Uterus (tissue), 4 donors: ENCODE data around the gene FGA. TPM values are rescaled to one million over a fixed set of nuclear protein-coding genes. Genes with fewer than 3 reads are reported as not detected.

ENCODE experiments used
- DNase-seq, 2 donors: peaks; one replicate each; pipeline ENCODE4 v3.0.0-alpha.2; 2019 to 2020
- H3K27ac ChIP-seq, 2 donors: fragments of 200-600 bp; sonication (generic); 1 replicate in 1 of 2; 2 replicates in 1 of 2; pipeline ENCODE4 v1.5.1; 2016 to 2018
- H3K27me3 ChIP-seq, 2 donors: fragments of 200-600 bp; sonication (generic); one replicate each; pipeline ENCODE4 v1.5.1; 2018 to 2019; ENCODE audit warnings: control low read depth in 1 of 2
- H3K36me3 ChIP-seq, 2 donors: fragments of 200-600 bp; sonication (generic); one replicate each; pipeline ENCODE4 v1.5.1; 2019; ENCODE audit warnings: control low read depth in 1 of 2
- H3K4me1 ChIP-seq, 2 donors: fragments of 200-600 bp; sonication (generic); one replicate each; pipeline ENCODE4 v1.5.1; 2018 to 2019; ENCODE audit warnings: control low read depth in 1 of 2
- H3K4me3 ChIP-seq, 2 donors: fragments of 200-600 bp; sonication (generic); 1 replicate in 1 of 2; 2 replicates in 1 of 2; pipeline ENCODE4 v1.5.1; 2018 to 2019; ENCODE audit warnings: mild to moderate bottlenecking in 1 of 2
- H3K9me3 ChIP-seq, 2 donors: fragments of 200-600 bp; sonication (generic); one replicate each; pipeline ENCODE4 v1.5.1; 2019; ENCODE audit warnings: control low read depth in 1 of 2
- CTCF ChIP-seq, 4 experiments: fragments of 200-600 bp in 2 of 4; fragments of 450-650 bp in 2 of 4; sonication (generic) in 2 of 4; IDR thresholded peaks; one replicate each; pipeline ENCODE4 v1.5.1; 2016 to 2019; ENCODE audit warnings: antibody characterized with exemption in 4 of 4, mild to moderate bottlenecking in 2 of 4, moderate library complexity in 1 of 4
- POLR2A ChIP-seq, 2 donors: fragments of 450-650 bp; IDR thresholded peaks; one replicate each; pipeline ENCODE4 v1.6.1; 2016; ENCODE audit warnings: antibody characterized with exemption in 2 of 2, mild to moderate bottlenecking in 1 of 2, moderate library complexity in 1 of 2
- intact Hi-C: fragments of 100-400 bp; cut with DNase I; formaldehyde crosslinking; loops from one replicate; pipeline ENCODE4 v1.15.1; 2023; ENCODE audit warnings: low total_unique reads
- total RNA-seq, 4 donors: library from RNA; depleted of rRNA in 3 of 4; stranded (reverse); fragments of >200 nt in 3 of 4; gene quantifications; one replicate each; pipeline versions ENCODE4 v1.1.0 to v1.2.4, GENCODE V29; 2014 to 2023
- donor health status: DM: yes; HTN: yes; CAD: no.

Gene FGA
- total RNA-seq, 4 donors from 2014 or later = 1.6 TPM; not detected in 3

- Histone ChIP-seq H3K27me3 (no peaks in the 10 kb centered on the region), H3K4me3 (no peak overlapping the region), H3K9me3 (no peaks in the 10 kb centered on the region), H3K27ac (no peak overlapping the region), H3K36me3 (no peaks in the 10 kb centered on the region), H3K4me1 (no peaks in the 10 kb centered on the region)
- no peak for TF ChIP-seq CTCF (IDR thresholded peaks at IDR 0.05)
- TF ChIP-seq POLR2A (IDR thresholded peaks at IDR 0.05) = no peak
- no peak for DNase-seq
- intact Hi-C loops = no loop called here
Measured at GRCh38 chr4:154589296-154590197, 995 bp downstream of the FGA start.

DNA sequence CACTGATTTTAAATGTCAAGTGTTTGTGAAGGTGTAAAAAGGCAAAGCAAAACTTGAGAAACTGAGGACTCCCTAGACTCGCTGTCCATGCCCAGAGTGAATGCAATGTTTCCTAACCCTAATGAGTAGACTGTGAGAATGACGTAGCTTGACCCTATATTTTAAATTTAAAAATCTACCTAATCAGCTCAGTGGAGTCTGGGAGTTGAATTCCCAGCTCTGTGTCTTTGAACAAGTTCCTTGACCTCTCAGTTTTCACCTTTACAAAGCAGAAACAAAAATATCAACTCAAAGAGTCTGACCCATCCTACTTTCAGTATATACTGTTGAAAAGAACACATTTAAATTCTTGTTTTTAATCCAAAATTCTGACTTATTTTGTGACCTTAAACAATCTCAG is 2.3 kb downstream of the FGA start:
- no peak overlapping the region for H3K27ac ChIP-seq
- H3K27me3 ChIP-seq = no peaks in the 10 kb centered on the region
- DNase-seq = no peak
- intact Hi-C loops = no loop called here
- H3K4me3 ChIP-seq = no peak overlapping the region
- H3K9me3 ChIP-seq = no peaks in the 10 kb centered on the region
- no peaks in the 10 kb centered on the region for H3K36me3 ChIP-seq
- TF ChIP-seq CTCF (IDR thresholded peaks at IDR 0.05) (no peak), POLR2A (IDR thresholded peaks at IDR 0.05) (no peak)
- no peaks in the 10 kb centered on the region for H3K4me1 ChIP-seq

DNA sequence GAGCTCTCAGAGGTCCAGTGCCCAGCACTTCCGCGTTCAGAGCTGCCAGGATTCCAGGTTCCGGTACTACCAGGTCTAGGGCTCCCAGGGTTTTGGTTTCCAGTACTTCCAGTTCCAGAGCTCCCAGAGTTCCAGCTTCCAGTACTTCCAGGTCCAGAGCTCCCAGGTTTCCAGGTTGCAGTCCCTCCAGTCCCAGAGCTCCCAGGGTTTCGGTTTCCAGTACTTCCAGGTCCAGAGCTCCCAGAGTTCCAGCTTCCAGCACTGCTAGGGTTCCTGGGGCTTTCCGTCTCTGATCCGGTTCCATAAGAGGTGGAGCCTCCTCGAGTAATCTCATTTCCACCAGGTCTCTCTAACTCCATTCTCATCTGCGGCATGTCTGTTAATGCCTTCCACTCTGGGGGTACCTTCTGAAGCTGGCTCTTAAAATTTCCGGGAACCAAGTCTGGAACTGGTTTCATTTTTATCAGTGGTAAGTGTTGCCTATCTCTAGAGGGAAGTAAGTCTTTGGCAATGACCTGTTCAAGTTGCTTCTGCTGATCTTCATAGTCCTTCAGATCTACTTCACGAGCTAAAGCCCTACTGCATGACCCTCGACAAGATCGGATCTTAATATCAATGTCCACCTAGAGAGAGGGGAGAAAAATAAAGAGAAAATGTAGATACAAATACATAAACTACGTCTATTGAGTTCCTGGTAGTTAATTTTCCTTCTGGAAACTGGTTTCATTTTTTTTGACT is 4.1 kb downstream of the FGA start:
- Histone ChIP-seq H3K27ac (no peak overlapping the region), H3K9me3 (no peaks in the 10 kb centered on the region), H3K4me3 (no peak overlapping the region), H3K36me3 (no peaks in the 10 kb centered on the region), H3K4me1 (no peaks in the 10 kb centered on the region), H3K27me3 (no peaks in the 10 kb centered on the region)
- no peak for DNase-seq
- intact Hi-C loops = no loop called here
- TF ChIP-seq CTCF (IDR thresholded peaks at IDR 0.05) = no peak
- no peak for TF ChIP-seq POLR2A (IDR thresholded peaks at IDR 0.05)

- H3K27me3 ChIP-seq = no peaks in the 10 kb centered on the region
- no peaks in the 10 kb centered on the region for H3K4me1 ChIP-seq
- no peak overlapping the region for H3K27ac ChIP-seq
- H3K36me3 ChIP-seq = no peaks in the 10 kb centered on the region
- no peak overlapping the region for H3K4me3 ChIP-seq
- intact Hi-C loops = no loop called here
- DNase-seq = no peak
- no peak for TF ChIP-seq CTCF (IDR thresholded peaks at IDR 0.05)
- TF ChIP-seq POLR2A (IDR thresholded peaks at IDR 0.05) = no peak
- no peaks in the 10 kb centered on the region for H3K9me3 ChIP-seq
Measured at GRCh38 chr4:154585369-154586018, 5.0 kb downstream of the FGA start.
